ENCODE data around the gene MSI2.

MSI2 gene

GRCh38 chr17:57634713-57635465 lies 378.6 kb downstream of the MSI2 start:
- Histone ChIP-seq H3K4me1 (ENCODE audit: insufficient read depth, low read length, poor library complexity, severe bottlenecking) (no peaks in the 10 kb centered on the region), H3K79me2 (ENCODE audit: insufficient read depth, low read length) (no peaks in the 10 kb centered on the region), H3K36me3 (ENCODE audit: insufficient read depth, low read length) (peaks cover 100% of the 10 kb centered on the region), H3K9me2 (replicated peaks; ENCODE audit: low read depth, low read length) (no peaks in the 10 kb centered on the region), H3K4me2 (ENCODE audit: low read depth, low read length, poor library complexity, severe bottlenecking) (no peak overlapping the region), H3K9me3 (ENCODE audit: insufficient read depth, low read depth, low read length) (no peaks in the 10 kb centered on the region), H3K9ac (ENCODE audit: low read depth, low read length, poor library complexity, severe bottlenecking) (no peak overlapping the region), H3K27me3 (ENCODE audit: insufficient read depth, low read length, poor library complexity, severe bottlenecking) (no peaks in the 10 kb centered on the region), H3F3A (ENCODE audit: low read depth) (no peaks in the 10 kb centered on the region), H2AFZ (ENCODE audit: low read length) (no peak overlapping the region), H4K20me1 (ENCODE audit: insufficient read depth, low read length, poor library complexity, severe bottlenecking) (no peaks in the 10 kb centered on the region), H3K4me3 (ENCODE audit: low read length, poor library complexity, severe bottlenecking) (no peak overlapping the region)
- TF ChIP-seq CTCF (conservative IDR thresholded peaks at IDR 0.05; ENCODE audit: low read length), result no peak

- Histone ChIP-seq H3K9me3 (ENCODE audit: insufficient read depth, low read depth, low read length) (no peaks in the 10 kb centered on the region), H3K27me3 (ENCODE audit: insufficient read depth, low read length, poor library complexity, severe bottlenecking) (no peaks in the 10 kb centered on the region), H3K4me3 (ENCODE audit: low read length, poor library complexity, severe bottlenecking) (no peak overlapping the region), H3K36me3 (ENCODE audit: insufficient read depth, low read length) (peaks cover 98% of the 10 kb centered on the region), H3K4me2 (ENCODE audit: low read depth, low read length, poor library complexity, severe bottlenecking) (no peak overlapping the region), H3K9ac (ENCODE audit: low read depth, low read length, poor library complexity, severe bottlenecking) (no peak overlapping the region), H3K79me2 (ENCODE audit: insufficient read depth, low read length) (no peaks in the 10 kb centered on the region), H3F3A (ENCODE audit: low read depth) (no peaks in the 10 kb centered on the region), H3K9me2 (replicated peaks; ENCODE audit: low read depth, low read length) (no peaks in the 10 kb centered on the region), H3K4me1 (ENCODE audit: insufficient read depth, low read length, poor library complexity, severe bottlenecking) (no peaks in the 10 kb centered on the region), H4K20me1 (ENCODE audit: insufficient read depth, low read length, poor library complexity, severe bottlenecking) (no peaks in the 10 kb centered on the region), H2AFZ (ENCODE audit: low read length) (no peak overlapping the region)
- no peak for TF ChIP-seq CTCF (conservative IDR thresholded peaks at IDR 0.05; ENCODE audit: low read length)
- no peak for TF ChIP-seq EZH2phosphoT487 (IDR thresholded peaks at IDR 0.05; ENCODE audit: borderline replicate concordance)
Measured at GRCh38 chr17:57636274-57636673, 380.0 kb downstream of the MSI2 start.

- H4K20me1 ChIP-seq (ENCODE audit: insufficient read depth, low read length, poor library complexity, severe bottlenecking), result no peaks in the 10 kb centered on the region
- H3K9ac ChIP-seq (ENCODE audit: low read depth, low read length, poor library complexity, severe bottlenecking), result no peak overlapping the region
- no peaks in the 10 kb centered on the region for H3K27me3 ChIP-seq (ENCODE audit: insufficient read depth, low read length, poor library complexity, severe bottlenecking)
- H2AFZ ChIP-seq (ENCODE audit: low read length), result no peak overlapping the region
- H3K9me3 ChIP-seq (ENCODE audit: insufficient read depth, low read depth, low read length), result no peaks in the 10 kb centered on the region
- H3K4me1 ChIP-seq (ENCODE audit: insufficient read depth, low read length, poor library complexity, severe bottlenecking), result no peaks in the 10 kb centered on the region
- no peaks in the 10 kb centered on the region for H3K9me2 ChIP-seq (replicated peaks; ENCODE audit: low read depth, low read length)
- no peaks in the 10 kb centered on the region for H3F3A ChIP-seq (ENCODE audit: low read depth)
- no peak overlapping the region for H3K4me2 ChIP-seq (ENCODE audit: low read depth, low read length, poor library complexity, severe bottlenecking)
- H3K4me3 ChIP-seq (ENCODE audit: low read length, poor library complexity, severe bottlenecking), result no peak overlapping the region
- no peaks in the 10 kb centered on the region for H3K79me2 ChIP-seq (ENCODE audit: insufficient read depth, low read length)
- TF ChIP-seq EZH2phosphoT487 (IDR thresholded peaks at IDR 0.05; ENCODE audit: borderline replicate concordance) (no peak), CTCF (conservative IDR thresholded peaks at IDR 0.05; ENCODE audit: low read length) (no peak)
- peaks cover 98% of the 10 kb centered on the region for H3K36me3 ChIP-seq (ENCODE audit: insufficient read depth, low read length)
Measured at GRCh38 chr17:57636985-57637665, 380.8 kb downstream of the MSI2 start.
